ENCODE data around the gene KTI12.
"Not testable (repeated sequence)": the region's sequence is repeated elsewhere in the genome, so short reads cannot be mapped to it uniquely, and the experiment has no call there.

The KTI12 gene

DNA sequence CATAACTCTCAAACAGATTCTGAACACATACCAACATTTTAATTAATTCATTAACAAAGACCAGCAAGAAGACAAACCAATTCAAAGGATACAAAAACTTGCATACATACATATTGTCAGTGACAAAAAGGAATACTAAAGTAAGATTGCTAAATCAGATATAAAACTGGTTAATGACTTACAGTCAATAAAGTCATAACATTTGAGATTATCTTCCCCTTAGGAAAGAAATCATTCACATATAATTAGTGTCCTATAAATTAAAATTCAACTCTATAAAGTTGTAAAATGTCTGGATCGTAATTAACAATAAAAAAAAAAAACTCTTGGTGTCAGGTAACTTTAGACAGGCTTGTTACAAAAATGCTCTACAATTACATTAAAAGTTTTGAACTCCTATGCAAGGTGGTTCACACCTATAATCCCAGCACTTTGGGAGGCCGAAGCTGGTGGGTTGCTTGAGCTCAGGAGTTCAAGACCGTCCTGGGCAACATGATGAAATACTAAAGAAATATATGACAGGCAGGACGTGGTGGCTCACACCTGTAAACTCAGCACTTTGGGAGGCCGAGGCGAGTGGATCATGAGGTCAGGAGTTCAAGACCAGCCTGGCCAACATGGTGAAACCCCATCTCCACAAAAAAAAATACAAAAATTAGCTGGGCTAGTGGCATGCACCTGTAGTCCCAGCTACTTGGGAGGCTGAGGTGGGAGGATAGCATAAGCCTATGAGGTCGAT is 25.4 kb downstream of the KTI12 start:
- peaks cover 37% of the 10 kb centered on the region for H3K27me3 ChIP-seq
- no peak overlapping the region for H3K27ac ChIP-seq
- no peaks in the 10 kb centered on the region for H3K36me3 ChIP-seq

DNA sequence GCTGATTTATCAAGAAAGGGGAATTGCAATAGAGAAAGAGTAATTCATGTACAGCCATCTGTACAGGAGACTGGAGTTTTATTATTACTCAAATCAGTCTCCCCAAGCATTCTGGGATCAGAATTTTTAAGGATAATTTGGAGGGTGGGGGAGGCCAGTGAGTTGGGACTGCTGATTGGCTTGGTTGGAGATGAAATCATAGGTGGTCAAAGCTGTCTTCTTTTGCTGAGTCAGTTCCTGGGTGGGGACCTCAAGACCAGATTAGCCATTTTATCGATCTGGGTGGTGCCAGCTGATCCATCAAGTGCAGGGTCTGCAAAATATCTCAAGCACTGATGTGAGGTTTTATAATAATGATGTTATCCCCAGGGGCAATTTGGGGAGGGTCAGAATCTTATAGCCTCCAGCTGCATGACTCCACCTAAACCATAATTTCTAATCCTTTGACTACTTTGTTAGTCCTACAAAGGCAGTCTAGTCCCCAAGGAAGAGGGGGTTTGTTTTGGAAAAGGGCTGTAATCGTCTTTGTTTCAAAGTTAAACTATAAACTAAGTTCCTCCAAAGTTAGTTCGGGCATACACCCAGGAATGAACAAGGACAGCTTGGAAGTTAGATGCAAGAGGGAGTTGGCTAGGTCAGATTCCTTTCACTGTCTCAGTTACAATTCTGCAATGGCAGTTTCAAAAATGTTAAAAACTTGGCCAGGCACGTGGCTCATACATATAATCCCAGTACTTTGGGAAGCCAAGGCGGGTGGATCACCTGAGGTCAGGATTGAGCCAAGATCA is 26.2 kb downstream of the KTI12 start:
- Histone ChIP-seq H3K27ac (no peak overlapping the region), H3K36me3 (no peaks in the 10 kb centered on the region), H3K4me3 (ENCODE audit: low read depth in 1 of 2, low read length in 1 of 2) (no peak overlapping the region), H3K9me3 (no peaks in the 10 kb centered on the region), H3K27me3 (peaks cover 37% of the 10 kb centered on the region), H3K4me1 (ENCODE audit: control insufficient read depth in 1 of 2, insufficient read depth in 1 of 2, low read depth in 1 of 2, low read length in 1 of 2) (no peaks in the 10 kb centered on the region)
- TF ChIP-seq, protein P1, sequence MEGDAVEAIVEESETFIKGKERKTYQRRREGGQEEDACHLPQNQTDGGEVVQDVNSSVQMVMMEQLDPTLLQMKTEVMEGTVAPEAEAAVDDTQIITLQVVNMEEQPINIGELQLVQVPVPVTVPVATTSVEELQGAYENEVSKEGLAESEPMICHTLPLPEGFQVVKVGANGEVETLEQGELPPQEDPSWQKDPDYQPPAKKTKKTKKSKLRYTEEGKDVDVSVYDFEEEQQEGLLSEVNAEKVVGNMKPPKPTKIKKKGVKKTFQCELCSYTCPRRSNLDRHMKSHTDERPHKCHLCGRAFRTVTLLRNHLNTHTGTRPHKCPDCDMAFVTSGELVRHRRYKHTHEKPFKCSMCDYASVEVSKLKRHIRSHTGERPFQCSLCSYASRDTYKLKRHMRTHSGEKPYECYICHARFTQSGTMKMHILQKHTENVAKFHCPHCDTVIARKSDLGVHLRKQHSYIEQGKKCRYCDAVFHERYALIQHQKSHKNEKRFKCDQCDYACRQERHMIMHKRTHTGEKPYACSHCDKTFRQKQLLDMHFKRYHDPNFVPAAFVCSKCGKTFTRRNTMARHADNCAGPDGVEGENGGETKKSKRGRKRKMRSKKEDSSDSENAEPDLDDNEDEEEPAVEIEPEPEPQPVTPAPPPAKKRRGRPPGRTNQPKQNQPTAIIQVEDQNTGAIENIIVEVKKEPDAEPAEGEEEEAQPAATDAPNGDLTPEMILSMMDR (IDR thresholded peaks at IDR 0.05), result no peak

More for the DNA sequence above, 25.4 kb downstream of the KTI12 start:
- Histone ChIP-seq H3K4me3 (ENCODE audit: low read depth in 1 of 2, low read length in 1 of 2) (no peak overlapping the region), H3K4me1 (ENCODE audit: control insufficient read depth in 1 of 2, insufficient read depth in 1 of 2, low read depth in 1 of 2, low read length in 1 of 2) (no peaks in the 10 kb centered on the region), H3K9me3 (no peaks in the 10 kb centered on the region)
- TF ChIP-seq, protein P1 (IDR thresholded peaks at IDR 0.05), result no peak

DNA sequence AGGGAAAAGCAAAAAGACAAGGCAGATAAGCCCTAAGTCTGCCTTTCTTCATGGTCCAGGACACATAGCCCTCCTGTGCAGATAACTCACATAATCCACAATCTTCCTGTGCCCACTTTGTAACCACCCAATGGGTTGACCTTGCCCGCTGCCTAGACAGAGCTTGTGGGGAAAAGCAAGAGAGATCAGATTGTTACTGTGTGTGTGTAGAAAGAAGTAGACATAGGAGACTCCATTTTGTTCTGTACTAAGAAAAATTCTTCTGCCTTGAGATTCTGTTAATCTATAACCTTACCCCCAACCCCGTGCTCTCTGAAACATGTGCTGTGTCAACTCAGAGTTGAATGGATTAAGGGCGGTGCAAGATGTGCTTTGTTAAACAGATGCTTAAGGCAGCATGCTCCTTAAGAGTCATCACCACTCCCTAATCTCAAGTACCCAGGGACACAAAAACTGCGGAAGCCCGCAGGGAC is 27.5 kb downstream of the KTI12 start:
- not testable (repeated sequence) for H3K4me1 ChIP-seq (ENCODE audit: control insufficient read depth in 1 of 2, insufficient read depth in 1 of 2, low read depth in 1 of 2, low read length in 1 of 2); H3K9me3 ChIP-seq; H3K36me3 ChIP-seq; H3K27ac ChIP-seq; H3K4me3 ChIP-seq (ENCODE audit: low read depth in 1 of 2, low read length in 1 of 2)
- H3K27me3 ChIP-seq, result peaks cover 37% of the 10 kb centered on the region

DNA sequence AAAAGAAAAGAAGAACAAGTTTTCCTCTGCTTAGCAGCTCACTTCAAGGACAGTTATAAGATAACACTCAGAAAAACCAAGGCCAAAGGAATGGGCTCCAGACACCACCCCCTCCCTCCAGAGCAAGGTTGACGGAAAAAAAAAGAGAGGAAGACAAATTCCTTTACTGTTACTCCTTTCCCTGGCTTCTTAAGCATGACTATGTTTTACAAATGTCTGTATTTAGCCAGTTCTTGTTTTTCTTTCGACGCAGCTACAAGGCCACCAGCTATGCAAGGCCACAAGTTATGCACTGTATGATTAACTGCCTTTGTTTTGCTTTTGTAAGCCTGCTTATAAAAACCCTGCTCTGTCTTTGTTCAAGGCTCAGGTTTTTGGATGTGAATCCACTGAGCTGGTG is 28.1 kb downstream of the KTI12 start:
- H3K27me3 ChIP-seq, result peaks cover 37% of the 10 kb centered on the region
- not testable (repeated sequence) for H3K4me3 ChIP-seq (ENCODE audit: low read depth in 1 of 2, low read length in 1 of 2); H3K4me1 ChIP-seq (ENCODE audit: control insufficient read depth in 1 of 2, insufficient read depth in 1 of 2, low read depth in 1 of 2, low read length in 1 of 2); H3K9me3 ChIP-seq; H3K36me3 ChIP-seq; H3K27ac ChIP-seq

DNA sequence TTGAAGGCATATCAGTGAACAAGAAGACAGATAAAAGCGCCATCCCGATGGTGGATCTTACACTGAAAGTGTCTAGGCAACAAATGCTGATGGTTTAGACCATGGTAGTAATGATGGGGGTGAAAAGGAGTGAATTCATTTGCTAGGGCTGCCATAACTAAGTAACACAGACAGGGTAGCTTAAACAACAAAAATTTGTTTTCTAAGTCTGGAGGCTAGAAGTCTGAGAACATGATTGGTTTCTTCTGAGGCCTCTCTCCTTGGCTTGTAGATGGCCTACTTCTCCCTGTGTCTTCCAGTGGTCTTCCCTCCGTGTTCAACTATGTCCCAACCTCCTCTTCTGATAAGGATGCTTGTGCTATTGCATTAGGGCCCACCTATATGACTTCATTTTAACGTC is 29.7 kb downstream of the KTI12 start:
- Histone ChIP-seq H3K27me3 (peaks cover 37% of the 10 kb centered on the region), H3K36me3 (no peaks in the 10 kb centered on the region), H3K9me3 (no peaks in the 10 kb centered on the region), H3K4me3 (ENCODE audit: low read depth in 1 of 2, low read length in 1 of 2) (no peak overlapping the region), H3K27ac (no peak overlapping the region), H3K4me1 (ENCODE audit: control insufficient read depth in 1 of 2, insufficient read depth in 1 of 2, low read depth in 1 of 2, low read length in 1 of 2) (no peaks in the 10 kb centered on the region)
- TF ChIP-seq, protein P1 (IDR thresholded peaks at IDR 0.05), result no peak

DNA sequence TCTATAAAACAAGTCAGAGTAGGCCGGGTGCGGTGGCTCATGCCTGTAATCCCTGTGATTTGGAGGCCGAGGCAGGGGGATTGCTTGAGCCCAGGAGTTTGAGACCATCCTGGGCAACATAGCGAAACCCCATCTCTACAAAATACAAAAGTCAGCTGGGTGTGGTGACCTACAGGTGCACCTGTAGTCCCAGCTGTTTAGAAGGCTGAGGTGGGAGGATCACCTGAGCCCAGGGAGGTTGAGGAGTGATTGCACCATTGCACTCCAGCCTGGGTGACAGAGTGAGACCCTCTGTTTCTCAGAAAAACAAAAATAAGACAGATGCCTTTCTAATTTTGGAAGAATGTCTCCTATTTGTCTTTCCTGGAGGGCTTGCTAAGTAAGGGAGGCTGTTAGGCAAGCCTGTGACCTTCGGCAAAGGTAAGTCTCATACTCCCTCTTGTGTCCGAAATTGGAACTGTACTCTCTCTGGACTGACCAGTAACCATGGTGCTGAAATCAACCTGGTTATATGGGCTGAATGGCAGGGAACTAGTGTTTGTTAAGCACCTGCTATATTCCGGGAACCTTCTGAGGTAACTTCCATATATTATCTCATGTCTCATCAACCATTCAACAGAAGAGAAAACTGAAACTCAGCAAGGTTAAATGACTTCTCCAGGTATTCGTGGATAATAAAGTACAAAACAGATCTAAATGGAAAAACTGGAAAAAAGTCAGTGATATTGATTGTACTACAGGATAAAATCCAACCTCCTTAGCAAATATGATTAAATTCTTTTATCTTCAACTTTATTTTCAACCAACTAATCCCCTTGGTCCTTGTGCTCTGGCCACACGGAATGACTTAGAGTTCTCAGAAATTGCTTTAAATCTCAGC is 31.3 kb downstream of the KTI12 start:
- Histone ChIP-seq H3K4me3 (ENCODE audit: low read depth in 1 of 2, low read length in 1 of 2) (no peak overlapping the region), H3K4me1 (ENCODE audit: control insufficient read depth in 1 of 2, insufficient read depth in 1 of 2, low read depth in 1 of 2, low read length in 1 of 2) (no peaks in the 10 kb centered on the region), H3K27ac (no peak overlapping the region), H3K36me3 (no peaks in the 10 kb centered on the region), H3K9me3 (no peaks in the 10 kb centered on the region), H3K27me3 (peaks cover 38% of the 10 kb centered on the region)
- TF ChIP-seq, protein P1 (IDR thresholded peaks at IDR 0.05), result peak; percentile 71
